ENCODE data around the gene MROH2A. TPM values are rescaled to one million over a fixed set of nuclear protein-coding genes. Genes with fewer than 3 reads are reported as not detected.

MROH2A gene
- polyA plus RNA-seq, 3 donors = not detected

- Mint-ChIP-seq H3K36me3 (peaks cover 23 to 30% of the 10 kb centered on the region in 2 donors), H3K9me3 (peaks cover 0 to 5% (median 0%) of the 10 kb centered on the region in 7 donors), H3K27me3 (ENCODE audit: low read depth in 3 of 3) (peaks cover 3 to 5% (median 4%) of the 10 kb centered on the region in 3 donors), H3K4me3 (no peak overlapping the region), H3K27ac (no peak overlapping the region), H3K4me1 (peaks cover 2% of the 10 kb centered on the region)
- Histone ChIP-seq H3K4me2 (replicated peaks; ENCODE audit: extremely low read depth, low read length, poor library complexity, severe bottlenecking) (no peak overlapping the region), H3K9ac (ENCODE audit: insufficient read depth, low read length, poor library complexity, severe bottlenecking) (no peak overlapping the region), H3K4me3 (replicated peaks in 1 of 3; ENCODE audit: low read depth in 2 of 3, low read length in 3 of 3) (no peak overlapping the region), H3K4me1 (ENCODE audit: control insufficient read depth in 1 of 2, insufficient read depth in 2 of 2, low read length in 2 of 2) (no peaks in the 10 kb centered on the region), H4K20me1 (ENCODE audit: insufficient read depth, low read length) (no peaks in the 10 kb centered on the region), H3K27me3 (ENCODE audit: control insufficient read depth in 2 of 2, insufficient read depth in 2 of 2, low read length in 2 of 2) (no peaks in the 10 kb centered on the region), H3K27ac (ENCODE audit: low read depth in 1 of 2, low read length in 2 of 2) (no peak overlapping the region), H3K79me2 (ENCODE audit: insufficient read depth, low read length) (peaks cover 5% of the 10 kb centered on the region), H3K36me3 (replicated peaks in 1 of 2; ENCODE audit: control insufficient read depth in 1 of 2, insufficient read depth in 2 of 2, low read length in 2 of 2) (peaks cover 20 to 26% of the 10 kb centered on the region in 2 donors), H2AFZ (ENCODE audit: insufficient read depth, low read depth, low read length, poor library complexity, severe bottlenecking) (no peak overlapping the region), H3K9me3 (replicated peaks in 1 of 2; ENCODE audit: control insufficient read depth in 1 of 2, insufficient read depth in 1 of 2, low read length in 2 of 2) (no peaks in the 10 kb centered on the region)
- TF ChIP-seq, protein P1, sequence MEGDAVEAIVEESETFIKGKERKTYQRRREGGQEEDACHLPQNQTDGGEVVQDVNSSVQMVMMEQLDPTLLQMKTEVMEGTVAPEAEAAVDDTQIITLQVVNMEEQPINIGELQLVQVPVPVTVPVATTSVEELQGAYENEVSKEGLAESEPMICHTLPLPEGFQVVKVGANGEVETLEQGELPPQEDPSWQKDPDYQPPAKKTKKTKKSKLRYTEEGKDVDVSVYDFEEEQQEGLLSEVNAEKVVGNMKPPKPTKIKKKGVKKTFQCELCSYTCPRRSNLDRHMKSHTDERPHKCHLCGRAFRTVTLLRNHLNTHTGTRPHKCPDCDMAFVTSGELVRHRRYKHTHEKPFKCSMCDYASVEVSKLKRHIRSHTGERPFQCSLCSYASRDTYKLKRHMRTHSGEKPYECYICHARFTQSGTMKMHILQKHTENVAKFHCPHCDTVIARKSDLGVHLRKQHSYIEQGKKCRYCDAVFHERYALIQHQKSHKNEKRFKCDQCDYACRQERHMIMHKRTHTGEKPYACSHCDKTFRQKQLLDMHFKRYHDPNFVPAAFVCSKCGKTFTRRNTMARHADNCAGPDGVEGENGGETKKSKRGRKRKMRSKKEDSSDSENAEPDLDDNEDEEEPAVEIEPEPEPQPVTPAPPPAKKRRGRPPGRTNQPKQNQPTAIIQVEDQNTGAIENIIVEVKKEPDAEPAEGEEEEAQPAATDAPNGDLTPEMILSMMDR (IDR thresholded peaks at IDR 0.05) = no peak
- intact Hi-C loops (cut with micrococcal nuclease) = no loop called here
- WGBS (ENCODE audit: insufficient coverage) = 86% methylated on average over 14 of the region's 14 CpGs
- no peak for DNase-seq
Measured at GRCh38 chr2:233831011-233831721, 53.0 kb downstream of the MROH2A start.

DNA sequence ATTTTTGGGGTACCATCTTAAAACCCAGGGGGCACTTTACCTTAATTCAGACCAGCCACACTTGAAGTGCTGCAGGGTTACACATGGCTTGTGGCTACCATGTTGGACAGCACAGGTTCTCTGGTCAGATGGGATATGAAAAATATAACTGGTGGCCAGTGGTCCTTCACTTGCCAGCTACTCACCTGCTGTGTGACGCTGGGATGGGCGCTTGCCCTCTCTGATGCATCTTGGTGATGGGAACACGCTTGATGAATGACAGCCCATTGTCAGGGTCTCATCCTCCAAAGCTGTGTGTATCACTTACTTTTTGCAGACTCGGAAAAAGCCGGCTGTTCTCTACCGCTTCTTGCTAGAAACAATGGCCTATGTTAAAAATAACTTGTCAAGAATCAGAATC is 53.7 kb downstream of the MROH2A start:
- intact Hi-C loops (cut with micrococcal nuclease) = no loop called here
- Histone ChIP-seq H3K79me2 (ENCODE audit: insufficient read depth, low read length) (peaks cover 12% of the 10 kb centered on the region), H3K9ac (ENCODE audit: insufficient read depth, low read length, poor library complexity, severe bottlenecking) (no peak overlapping the region), H2AFZ (ENCODE audit: insufficient read depth, low read depth, low read length, poor library complexity, severe bottlenecking) (no peak overlapping the region), H3K27me3 (ENCODE audit: control insufficient read depth in 2 of 2, insufficient read depth in 2 of 2, low read length in 2 of 2) (no peaks in the 10 kb centered on the region), H3K36me3 (replicated peaks in 1 of 2; ENCODE audit: control insufficient read depth in 1 of 2, insufficient read depth in 2 of 2, low read length in 2 of 2) (peaks cover 27 to 33% of the 10 kb centered on the region in 2 donors), H3K4me1 (ENCODE audit: control insufficient read depth in 1 of 2, insufficient read depth in 2 of 2, low read length in 2 of 2) (no peaks in the 10 kb centered on the region), H3K4me3 (replicated peaks in 1 of 3; ENCODE audit: low read depth in 2 of 3, low read length in 3 of 3) (no peak overlapping the region), H4K20me1 (ENCODE audit: insufficient read depth, low read length) (no peaks in the 10 kb centered on the region), H3K9me3 (replicated peaks in 1 of 2; ENCODE audit: control insufficient read depth in 1 of 2, insufficient read depth in 1 of 2, low read length in 2 of 2) (no peaks in the 10 kb centered on the region), H3K4me2 (replicated peaks; ENCODE audit: extremely low read depth, low read length, poor library complexity, severe bottlenecking) (no peak overlapping the region), H3K27ac (ENCODE audit: low read depth in 1 of 2, low read length in 2 of 2) (no peak overlapping the region)
- Mint-ChIP-seq H3K9me3 (peaks cover 0 to 2% (median 0%) of the 10 kb centered on the region in 7 donors), H3K4me1 (peaks cover 2% of the 10 kb centered on the region), H3K36me3 (peaks cover 30 to 37% of the 10 kb centered on the region in 2 donors), H3K4me3 (no peak overlapping the region), H3K27me3 (ENCODE audit: low read depth in 3 of 3) (peaks cover 0 to 3% (median 2%) of the 10 kb centered on the region in 3 donors), H3K27ac (no peak overlapping the region)
- DNase-seq = no peak
- WGBS (ENCODE audit: insufficient coverage) = 100% methylated on average over 6 of the region's 6 CpGs
- TF ChIP-seq, protein P1 (IDR thresholded peaks at IDR 0.05) = no peak
